Measurements from ENCODE around the gene NKIRAS1.

NKIRAS1 gene

GRCh38 chr3:23916886-23917678 lies at the start of gene NKIRAS1, which contains the start of gene RPL15:
Gene NKIRAS1 (minus strand): TSS chr3:23916990. CDS start chr3:23910904, 6,086 bp downstream.
Gene RPL15 (plus strand): TSS chr3:23917132. CDS start chr3:23917860, 728 bp downstream.
- DNase-seq (ENCODE audit: low read depth) = peak; percentile 96

GRCh38 chr3:23966328-23966727 lies 49.5 kb upstream of the NKIRAS1 start:
- no peak for DNase-seq (ENCODE audit: low read depth)

GRCh38 chr3:23964537-23965235 lies 47.9 kb upstream of the NKIRAS1 start:
- DNase-seq (ENCODE audit: low read depth) = no peak

- DNase-seq (ENCODE audit: low read depth) = no peak
These were observed 45.1 kb upstream of the NKIRAS1 start for GRCh38 chr3:23961913-23962312.

GRCh38 chr3:23961066-23961465 lies 44.3 kb upstream of the NKIRAS1 start:
- DNase-seq (ENCODE audit: low read depth) = no peak

- no peak for DNase-seq (ENCODE audit: low read depth)
These were observed 43.9 kb upstream of the NKIRAS1 start for GRCh38 chr3:23960649-23961048.

- DNase-seq (ENCODE audit: low read depth) = no peak
These were observed 42.5 kb upstream of the NKIRAS1 start for GRCh38 chr3:23959135-23959900.

GRCh38 chr3:23956701-23957100 lies 39.9 kb upstream of the NKIRAS1 start:
- DNase-seq (ENCODE audit: low read depth) = no peak

GRCh38 chr3:23954144-23954543 lies 37.4 kb upstream of the NKIRAS1 start:
- no peak for DNase-seq (ENCODE audit: low read depth)

- no peak for DNase-seq (ENCODE audit: low read depth)
These were observed 36.7 kb upstream of the NKIRAS1 start for GRCh38 chr3:23953523-23953922.

GRCh38 chr3:23952646-23953045 lies 35.9 kb upstream of the NKIRAS1 start:
- no peak for DNase-seq (ENCODE audit: low read depth)

GRCh38 chr3:23950293-23950692 lies 33.5 kb upstream of the NKIRAS1 start:
- DNase-seq (ENCODE audit: low read depth) = no peak

- no peak for DNase-seq (ENCODE audit: low read depth)
These were observed 33.0 kb upstream of the NKIRAS1 start for GRCh38 chr3:23949784-23950183.

- DNase-seq (ENCODE audit: low read depth) = no peak
These were observed 32.0 kb upstream of the NKIRAS1 start for GRCh38 chr3:23948761-23949160.

- DNase-seq (ENCODE audit: low read depth) = peak; percentile 94
These were observed 29.3 kb upstream of the NKIRAS1 start for GRCh38 chr3:23945913-23946687.

- no peak for DNase-seq (ENCODE audit: low read depth)
These were observed 28.8 kb upstream of the NKIRAS1 start for GRCh38 chr3:23945663-23945912.

GRCh38 chr3:23944861-23945662 lies 28.3 kb upstream of the NKIRAS1 start, which contains the start of gene NR1D2:
Gene NR1D2 (plus strand): TSS chr3:23945286. CDS start chr3:23945579, 293 bp downstream.
- DNase-seq (ENCODE audit: low read depth) = peak; percentile 68

GRCh38 chr3:23944007-23944783 lies 27.4 kb upstream of the NKIRAS1 start:
- DNase-seq (ENCODE audit: low read depth) = no peak

- DNase-seq (ENCODE audit: low read depth) = no peak
These were observed 25.8 kb upstream of the NKIRAS1 start for GRCh38 chr3:23942546-23942945.

GRCh38 chr3:23941440-23941839 lies 24.6 kb upstream of the NKIRAS1 start:
- no peak for DNase-seq (ENCODE audit: low read depth)
